H9 (cell line): ENCODE data around the gene LIPE. TPM values are rescaled to one million over a fixed set of nuclear protein-coding genes. Genes with fewer than 3 reads are reported as not detected.

Source experiments
- DNase-seq: peaks from one replicate; pipeline ENCODE4 v3.0.0-alpha.2; 2017
- H2AFZ ChIP-seq: one replicate; pipeline ENCODE4 v1.6.1; 2013; ENCODE audit warnings: mild to moderate bottlenecking, low read length, control low read depth, moderate library complexity
- H2AK5ac ChIP-seq: 2 replicates; pipeline ENCODE4 v1.6.1; 2013; ENCODE audit warnings: low read length, control low read depth, mixed read lengths; ENCODE audit not compliant: insufficient read length
- H2BK120ac ChIP-seq: one replicate; pipeline ENCODE4 v1.6.1; 2013; ENCODE audit warnings: low read depth, mild to moderate bottlenecking, low read length, control low read depth, inconsistent platforms; ENCODE audit not compliant: poor library complexity, severe bottlenecking
- H2BK12ac ChIP-seq: 2 replicates; pipeline ENCODE4 v1.6.1; 2013; ENCODE audit warnings: low read length, control low read depth, mixed read lengths, low read depth; ENCODE audit not compliant: insufficient read length
- H2BK15ac ChIP-seq: 2 replicates; pipeline ENCODE4 v1.6.1; 2013; ENCODE audit warnings: low read depth, low read length, control low read depth
- H2BK20ac ChIP-seq: one replicate; pipeline ENCODE4 v1.6.1; 2013; ENCODE audit warnings: low read depth, mild to moderate bottlenecking, low read length, control low read depth, inconsistent platforms; ENCODE audit not compliant: poor library complexity, severe bottlenecking
- H2BK5ac ChIP-seq: 2 replicates; pipeline ENCODE4 v1.6.1; 2013; ENCODE audit warnings: low read length, control low read depth, mixed read lengths; ENCODE audit not compliant: insufficient read length
- H3K14ac ChIP-seq: 2 replicates; pipeline ENCODE4 v1.6.1; 2013; ENCODE audit warnings: low read length, control low read depth; ENCODE audit not compliant: insufficient read depth
- H3K18ac ChIP-seq: 2 replicates; pipeline ENCODE4 v1.6.1; 2013; ENCODE audit warnings: low read depth, mild to moderate bottlenecking, mixed read lengths, low read length, control low read depth; ENCODE audit not compliant: insufficient read length
- H3K23ac ChIP-seq: 2 replicates; pipeline ENCODE4 v1.6.1; 2013; ENCODE audit warnings: low read length, control low read depth, mixed read lengths, low read depth; ENCODE audit not compliant: insufficient read length
- H3K23me2 ChIP-seq: 2 replicates; pipeline ENCODE4 v1.6.1; 2013; ENCODE audit warnings: low read depth, mild to moderate bottlenecking, mixed read lengths, low read length, control low read depth; ENCODE audit not compliant: insufficient read length, poor library complexity, severe bottlenecking
- H3K27ac ChIP-seq: 2 replicates; pipeline ENCODE4 v1.5.1; 2013; ENCODE audit warnings: low read length, control low read depth, mixed read lengths, low read depth; ENCODE audit not compliant: insufficient read length
- H3K27me3 ChIP-seq: 2 replicates; pipeline ENCODE4 v1.6.1; 2013; ENCODE audit warnings: low read length, control low read depth, inconsistent platforms; ENCODE audit not compliant: insufficient read depth
- H3K4ac ChIP-seq: 2 replicates; pipeline ENCODE4 v1.6.1; 2013; ENCODE audit warnings: low read depth, mild to moderate bottlenecking, control low read depth, inconsistent platforms, low read length, moderate library complexity
- H3K4me1 ChIP-seq: 2 replicates; pipeline ENCODE4 v1.6.1; 2013; ENCODE audit warnings: low read length, control low read depth, inconsistent platforms; ENCODE audit not compliant: insufficient read depth
- H3K4me2 ChIP-seq: 2 replicates; pipeline ENCODE4 v1.6.1; 2013; ENCODE audit warnings: low read length, control low read depth, mixed read lengths; ENCODE audit not compliant: insufficient read length, insufficient read depth
- H3K56ac ChIP-seq: 2 replicates; pipeline ENCODE4 v1.6.1; 2013; ENCODE audit warnings: low read depth, mild to moderate bottlenecking, mixed read lengths, low read length, control low read depth; ENCODE audit not compliant: insufficient read length
- H3K79me1 ChIP-seq: 2 replicates; pipeline ENCODE4 v1.6.1; 2013; ENCODE audit warnings: low read depth, mild to moderate bottlenecking, moderate library complexity, low read length, control low read depth, inconsistent platforms; ENCODE audit not compliant: insufficient read depth, poor library complexity, severe bottlenecking
- H3K79me2 ChIP-seq: 2 replicates; pipeline ENCODE4 v1.6.1; 2013; ENCODE audit warnings: low read length, control low read depth, inconsistent platforms; ENCODE audit not compliant: insufficient read depth
- H3K9ac ChIP-seq: 2 replicates; pipeline ENCODE4 v1.6.1; 2013; ENCODE audit warnings: low read length, control low read depth, mixed read lengths; ENCODE audit not compliant: insufficient read length; ENCODE audit errors: extremely low read depth
- H3K9me3 ChIP-seq: one replicate; pipeline ENCODE4 v1.6.1; 2013; ENCODE audit warnings: low read depth, low read length, inconsistent platforms; ENCODE audit not compliant: control insufficient read depth
- H3T11ph ChIP-seq: one replicate; pipeline ENCODE4 v1.6.1; 2013; ENCODE audit warnings: mild to moderate bottlenecking, low read length, control low read depth, inconsistent platforms
- H4K20me1 ChIP-seq: one replicate; pipeline ENCODE4 v1.6.1; 2013; ENCODE audit not compliant: control insufficient read depth, insufficient read length, insufficient read depth
- H4K5ac ChIP-seq: 2 replicates; pipeline ENCODE4 v1.6.1; 2013; ENCODE audit warnings: low read depth, mild to moderate bottlenecking, mixed read lengths, low read length, control low read depth; ENCODE audit not compliant: insufficient read length
- H4K8ac ChIP-seq: replicated peaks from 2 replicates; pipeline ENCODE4 v1.6.1; 2013; ENCODE audit warnings: low read length, control low read depth, mixed read lengths, low read depth; ENCODE audit not compliant: insufficient read length
- H4K91ac ChIP-seq: 2 replicates; pipeline ENCODE4 v1.6.1; 2013; ENCODE audit warnings: low read depth, mild to moderate bottlenecking, moderate library complexity, mixed read lengths, low read length, control low read depth; ENCODE audit not compliant: insufficient read length
- H3K27ac Mint-ChIP-seq, 3 experiments: 2 replicates in 2 of 3; 3 replicates in 1 of 3; pipeline ENCODE4 v1.8.0; 2020 to 2021; ENCODE audit warnings: mixed read lengths in 3 of 3, mild to moderate bottlenecking in 1 of 3, moderate library complexity in 1 of 3
- H3K27me3 Mint-ChIP-seq: 2 replicates; pipeline ENCODE4 v1.8.0; 2021; ENCODE audit warnings: low read depth, mild to moderate bottlenecking, moderate library complexity, mixed read lengths
- H3K36me3 Mint-ChIP-seq, 3 experiments: 2 replicates in 2 of 3; 3 replicates in 1 of 3; pipeline ENCODE4 v1.8.0; 2020 to 2021; ENCODE audit warnings: low read depth in 3 of 3, mixed read lengths in 3 of 3; ENCODE audit not compliant: insufficient read depth in 1 of 3
- H3K4me1 Mint-ChIP-seq, 2 experiments: 2 replicates each; pipeline ENCODE4 v1.8.0; 2020; ENCODE audit warnings: mixed read lengths in 2 of 2
- H3K4me3 Mint-ChIP-seq, 2 experiments: 2 replicates in 1 of 2; 3 replicates in 1 of 2; pipeline ENCODE4 v1.8.0; 2020 to 2021; ENCODE audit warnings: mild to moderate bottlenecking in 2 of 2, mixed read lengths in 2 of 2, moderate library complexity in 1 of 2
- H3K9me3 Mint-ChIP-seq, 2 experiments: 2 replicates in 1 of 2; 3 replicates in 1 of 2; pipeline ENCODE4 v1.8.0; 2020; ENCODE audit warnings: mild to moderate bottlenecking in 2 of 2, mixed read lengths in 2 of 2, moderate library complexity in 1 of 2
- WGBS: extraction: QIAGEN DNeasy Blood & Tissue Kit; methylation state at CpG from one replicate; pipeline ENCODE4 v1.1.7; 2013; ENCODE audit warnings: missing lambda C conversion rate, low lambda C conversion rate, mixed read lengths; ENCODE audit not compliant: insufficient read length; ENCODE audit errors: extremely low coverage; 5-methylcytosine and 5-hydroxymethylcytosine counted together
- total RNA-seq: library from RNA; stranded (reverse); gene quantifications from 2 replicates; pipeline ENCODE4 v1.2.1, GENCODE V29; 2021
- TF ChIP-seq, protein P1 (sequence below): fragments of 200-600 bp; sonication (generic); conservative IDR thresholded peaks from 3 replicates; pipeline ENCODE4 v1.8.0; 2021; ENCODE audit warnings: antibody characterized with exemption, mild to moderate bottlenecking

Gene LIPE
- total RNA-seq, 1 experiment from 2014 or later: 6.3 TPM

- H3K4me2 ChIP-seq: peak overlapping the region; percentile 36
- Mint-ChIP-seq H3K4me1 (peaks cover 38 to 48% of the 10 kb centered on the region in 2 experiments), H3K4me3 (peak overlapping the region in 1 of 2 experiments; percentile 43; a peak in 2 of 5 replicates), H3K36me3 (peaks cover 25 to 36% (median 32%) of the 10 kb centered on the region in 3 experiments), H3K27ac (peak overlapping the region; percentile 26 to 95 (median 91); a peak in 5 of 7 replicates), H3K9me3 (peaks cover 3 to 4% of the 10 kb centered on the region in 2 experiments; a peak in 3 of 5 replicates), H3K27me3 (peaks cover 1% of the 10 kb centered on the region; the same call in 1 of the 2 replicates)
- H4K5ac ChIP-seq: no peak overlapping the region
- H3K27me3 ChIP-seq: no peaks in the 10 kb centered on the region
- no peak overlapping the region for H4K8ac ChIP-seq
- H3K27ac ChIP-seq: no peak overlapping the region
- WGBS: no CpG with 5 or more reads among the region's 27 CpGs
- no peak overlapping the region for H2BK120ac ChIP-seq
- no peak overlapping the region for H2BK12ac ChIP-seq
- no peaks in the 10 kb centered on the region for H3K79me2 ChIP-seq
- DNase-seq: no peak
- peaks cover 3% of the 10 kb centered on the region for H3K23me2 ChIP-seq
- TF ChIP-seq, protein P1, sequence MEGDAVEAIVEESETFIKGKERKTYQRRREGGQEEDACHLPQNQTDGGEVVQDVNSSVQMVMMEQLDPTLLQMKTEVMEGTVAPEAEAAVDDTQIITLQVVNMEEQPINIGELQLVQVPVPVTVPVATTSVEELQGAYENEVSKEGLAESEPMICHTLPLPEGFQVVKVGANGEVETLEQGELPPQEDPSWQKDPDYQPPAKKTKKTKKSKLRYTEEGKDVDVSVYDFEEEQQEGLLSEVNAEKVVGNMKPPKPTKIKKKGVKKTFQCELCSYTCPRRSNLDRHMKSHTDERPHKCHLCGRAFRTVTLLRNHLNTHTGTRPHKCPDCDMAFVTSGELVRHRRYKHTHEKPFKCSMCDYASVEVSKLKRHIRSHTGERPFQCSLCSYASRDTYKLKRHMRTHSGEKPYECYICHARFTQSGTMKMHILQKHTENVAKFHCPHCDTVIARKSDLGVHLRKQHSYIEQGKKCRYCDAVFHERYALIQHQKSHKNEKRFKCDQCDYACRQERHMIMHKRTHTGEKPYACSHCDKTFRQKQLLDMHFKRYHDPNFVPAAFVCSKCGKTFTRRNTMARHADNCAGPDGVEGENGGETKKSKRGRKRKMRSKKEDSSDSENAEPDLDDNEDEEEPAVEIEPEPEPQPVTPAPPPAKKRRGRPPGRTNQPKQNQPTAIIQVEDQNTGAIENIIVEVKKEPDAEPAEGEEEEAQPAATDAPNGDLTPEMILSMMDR: no peak
- no peak overlapping the region for H2BK15ac ChIP-seq
- no peaks in the 10 kb centered on the region for H3K79me1 ChIP-seq
- no peak overlapping the region for H3K9ac ChIP-seq
- no peaks in the 10 kb centered on the region for H3K9me3 ChIP-seq
- no peak overlapping the region for H2BK20ac ChIP-seq
- H3K56ac ChIP-seq: no peak overlapping the region
- no peak overlapping the region for H3K23ac ChIP-seq
- H2AK5ac ChIP-seq: no peak overlapping the region
- H3K18ac ChIP-seq: no peak overlapping the region
- H2AFZ ChIP-seq: no peak overlapping the region
- H2BK5ac ChIP-seq: no peak overlapping the region
- H3K14ac ChIP-seq: no peak overlapping the region
- H3K4me1 ChIP-seq: peaks cover 5% of the 10 kb centered on the region; the same call in 1 of the 2 replicates
- H4K20me1 ChIP-seq: no peaks in the 10 kb centered on the region
- H4K91ac ChIP-seq: no peak overlapping the region
- no peak overlapping the region for H3T11ph ChIP-seq
- no peak overlapping the region for H3K4ac ChIP-seq
These were observed 57.6 kb downstream of the LIPE start for GRCh38 chr19:42369433-42370067.
